C4-2B (cell line): ENCODE data around the gene NTRK1.

Experiments used
- H3K27ac ChIP-seq: fragments of 450-650 bp; 2 replicates; pipeline ENCODE4 v1.5.1; 2017
- CTCF ChIP-seq: fragments of 450-650 bp; conservative IDR thresholded peaks from 2 replicates; pipeline ENCODE4 v1.5.1; 2017; ENCODE audit warnings: mild to moderate bottlenecking
- ZFX ChIP-seq: fragments of 450-650 bp; IDR thresholded peaks from 2 replicates; pipeline ENCODE4 v1.6.1; 2017

NTRK1 gene

GRCh38 chr1:156881663-156882062 lies 21.0 kb downstream of the NTRK1 start:
- TF ChIP-seq ZFX: no peak
- TF ChIP-seq CTCF: no peak

GRCh38 chr1:156882543-156882942 lies 21.9 kb downstream of the NTRK1 start:
- TF ChIP-seq ZFX (no peak), CTCF (no peak)
- H3K27ac ChIP-seq: no peak overlapping the region

More at GRCh38 chr1:156881663-156882062, 21.0 kb downstream of the NTRK1 start:
- H3K27ac ChIP-seq: no peak overlapping the region

GRCh38 chr1:156883919-156884318 lies 23.3 kb downstream of the NTRK1 start:
- no peak for TF ChIP-seq CTCF
- no peak for TF ChIP-seq ZFX
- no peak overlapping the region for H3K27ac ChIP-seq

GRCh38 chr1:156884560-156885184 lies 24.0 kb downstream of the NTRK1 start:
- no peak overlapping the region for H3K27ac ChIP-seq
- TF ChIP-seq ZFX: no peak
- TF ChIP-seq CTCF: no peak

- no peak for TF ChIP-seq ZFX
- TF ChIP-seq CTCF: no peak
- no peak overlapping the region for H3K27ac ChIP-seq
Observed at GRCh38 chr1:156885314-156885713, 24.6 kb downstream of the NTRK1 start.

- no peak overlapping the region for H3K27ac ChIP-seq
- TF ChIP-seq ZFX (no peak), CTCF (no peak)
Observed at GRCh38 chr1:156885880-156886355, 25.3 kb downstream of the NTRK1 start.

GRCh38 chr1:156886583-156887281 lies 26.1 kb downstream of the NTRK1 start:
- H3K27ac ChIP-seq: no peak overlapping the region
- TF ChIP-seq CTCF: no peak
- no peak for TF ChIP-seq ZFX
